Measurements from ENCODE around the gene HHAT. TPM values are rescaled to one million over a fixed set of nuclear protein-coding genes. Genes with fewer than 3 reads are reported as not detected.
"Not testable (repeated sequence)": the region's sequence is repeated elsewhere in the genome, so short reads cannot be mapped to it uniquely, and the experiment has no call there.

HHAT gene
- polyA plus RNA-seq, 2 donors: 1.6 to 1.8 TPM

- H3K4me3 ChIP-seq (ENCODE audit: low read depth in 1 of 2, low read length in 2 of 2): no peak overlapping the region
- no peaks in the 10 kb centered on the region for H3K9me3 ChIP-seq (ENCODE audit: control insufficient read depth in 2 of 2, insufficient read depth in 1 of 2, low read depth in 1 of 2, low read length in 1 of 2)
- H3K36me3 ChIP-seq (ENCODE audit: control insufficient read depth in 2 of 2, insufficient read depth in 2 of 2, low read length in 1 of 2): no peaks in the 10 kb centered on the region
- no peaks in the 10 kb centered on the region for H3K4me1 ChIP-seq (ENCODE audit: control insufficient read depth in 2 of 2, insufficient read depth in 2 of 2, low read length in 1 of 2)
- H3K27ac ChIP-seq (ENCODE audit: low read depth in 2 of 2, low read length in 1 of 2): no peak overlapping the region
- no peaks in the 10 kb centered on the region for H3K27me3 ChIP-seq (ENCODE audit: control insufficient read depth in 1 of 2, insufficient read depth in 2 of 2, low read length in 2 of 2)
- WGBS, 2 donors: 96 to 97% methylated on average over 5 of the region's 5 CpGs
Observed at GRCh38 chr1:210397681-210398080, 69.0 kb downstream of the HHAT start.

GRCh38 chr1:210398466-210398865 is 69.8 kb downstream of the HHAT start:
- H3K4me1 ChIP-seq (ENCODE audit: control insufficient read depth in 2 of 2, insufficient read depth in 2 of 2, low read length in 1 of 2): no peaks in the 10 kb centered on the region
- H3K27ac ChIP-seq (ENCODE audit: low read depth in 2 of 2, low read length in 1 of 2): no peak overlapping the region
- H3K27me3 ChIP-seq (ENCODE audit: control insufficient read depth in 1 of 2, insufficient read depth in 2 of 2, low read length in 2 of 2): no peaks in the 10 kb centered on the region
- H3K9me3 ChIP-seq (ENCODE audit: control insufficient read depth in 2 of 2, insufficient read depth in 1 of 2, low read depth in 1 of 2, low read length in 1 of 2): no peaks in the 10 kb centered on the region
- WGBS, 2 donors: 56 to 68% methylated on average over 1 of the region's 1 CpG
- no peaks in the 10 kb centered on the region for H3K36me3 ChIP-seq (ENCODE audit: control insufficient read depth in 2 of 2, insufficient read depth in 2 of 2, low read length in 1 of 2)
- H3K4me3 ChIP-seq (ENCODE audit: low read depth in 1 of 2, low read length in 2 of 2): no peak overlapping the region

- 59 to 64% methylated on average over 5 of the region's 5 CpGs for WGBS, 2 donors
- H3K27me3 ChIP-seq (ENCODE audit: control insufficient read depth in 1 of 2, insufficient read depth in 2 of 2, low read length in 2 of 2): no peaks in the 10 kb centered on the region
- H3K9me3 ChIP-seq (ENCODE audit: control insufficient read depth in 2 of 2, insufficient read depth in 1 of 2, low read depth in 1 of 2, low read length in 1 of 2): no peaks in the 10 kb centered on the region
- H3K27ac ChIP-seq (ENCODE audit: low read depth in 2 of 2, low read length in 1 of 2): no peak overlapping the region
- no peaks in the 10 kb centered on the region for H3K4me1 ChIP-seq (ENCODE audit: control insufficient read depth in 2 of 2, insufficient read depth in 2 of 2, low read length in 1 of 2)
- H3K4me3 ChIP-seq (ENCODE audit: low read depth in 1 of 2, low read length in 2 of 2): no peak overlapping the region
- no peaks in the 10 kb centered on the region for H3K36me3 ChIP-seq (ENCODE audit: control insufficient read depth in 2 of 2, insufficient read depth in 2 of 2, low read length in 1 of 2)
Observed at GRCh38 chr1:210400043-210400840, 71.5 kb downstream of the HHAT start.

- Histone ChIP-seq H3K36me3 (ENCODE audit: control insufficient read depth in 2 of 2, insufficient read depth in 2 of 2, low read length in 1 of 2) (no peaks in the 10 kb centered on the region), H3K27ac (ENCODE audit: low read depth in 2 of 2, low read length in 1 of 2) (no peak overlapping the region), H3K9me3 (ENCODE audit: control insufficient read depth in 2 of 2, insufficient read depth in 1 of 2, low read depth in 1 of 2, low read length in 1 of 2) (no peaks in the 10 kb centered on the region), H3K4me1 (ENCODE audit: control insufficient read depth in 2 of 2, insufficient read depth in 2 of 2, low read length in 1 of 2) (no peaks in the 10 kb centered on the region), H3K27me3 (ENCODE audit: control insufficient read depth in 1 of 2, insufficient read depth in 2 of 2, low read length in 2 of 2) (no peaks in the 10 kb centered on the region), H3K4me3 (ENCODE audit: low read depth in 1 of 2, low read length in 2 of 2) (no peak overlapping the region)
- WGBS, 2 donors: 94 to 96% methylated on average over 1 of the region's 1 CpG
Observed at GRCh38 chr1:210402560-210402959, 73.9 kb downstream of the HHAT start.

- H3K4me3 ChIP-seq (ENCODE audit: low read depth in 1 of 2, low read length in 2 of 2): no peak overlapping the region
- H3K9me3 ChIP-seq (ENCODE audit: control insufficient read depth in 2 of 2, insufficient read depth in 1 of 2, low read depth in 1 of 2, low read length in 1 of 2): no peaks in the 10 kb centered on the region
- no peaks in the 10 kb centered on the region for H3K4me1 ChIP-seq (ENCODE audit: control insufficient read depth in 2 of 2, insufficient read depth in 2 of 2, low read length in 1 of 2)
- no peaks in the 10 kb centered on the region for H3K27me3 ChIP-seq (ENCODE audit: control insufficient read depth in 1 of 2, insufficient read depth in 2 of 2, low read length in 2 of 2)
- H3K36me3 ChIP-seq (ENCODE audit: control insufficient read depth in 2 of 2, insufficient read depth in 2 of 2, low read length in 1 of 2): no peaks in the 10 kb centered on the region
- WGBS, 2 donors: 46 to 71% methylated on average over 4 of the region's 4 CpGs
- no peak overlapping the region for H3K27ac ChIP-seq (ENCODE audit: low read depth in 2 of 2, low read length in 1 of 2)
Observed at GRCh38 chr1:210405316-210405715, 76.6 kb downstream of the HHAT start.

- not testable (repeated sequence) for H3K4me3 ChIP-seq (ENCODE audit: low read depth in 1 of 2, low read length in 2 of 2); H3K27me3 ChIP-seq (ENCODE audit: control insufficient read depth in 1 of 2, insufficient read depth in 2 of 2, low read length in 2 of 2); H3K4me1 ChIP-seq (ENCODE audit: control insufficient read depth in 2 of 2, insufficient read depth in 2 of 2, low read length in 1 of 2); H3K36me3 ChIP-seq (ENCODE audit: control insufficient read depth in 2 of 2, insufficient read depth in 2 of 2, low read length in 1 of 2); H3K9me3 ChIP-seq (ENCODE audit: control insufficient read depth in 2 of 2, insufficient read depth in 1 of 2, low read depth in 1 of 2, low read length in 1 of 2); H3K27ac ChIP-seq (ENCODE audit: low read depth in 2 of 2, low read length in 1 of 2)
- WGBS, 2 donors: 43 to 64% methylated on average over 2 of the region's 2 CpGs
Observed at GRCh38 chr1:210406341-210406740, 77.6 kb downstream of the HHAT start.

- Histone ChIP-seq H3K27me3 (ENCODE audit: control insufficient read depth in 1 of 2, insufficient read depth in 2 of 2, low read length in 2 of 2) (no peaks in the 10 kb centered on the region), H3K27ac (ENCODE audit: low read depth in 2 of 2, low read length in 1 of 2) (no peak overlapping the region), H3K36me3 (ENCODE audit: control insufficient read depth in 2 of 2, insufficient read depth in 2 of 2, low read length in 1 of 2) (no peaks in the 10 kb centered on the region), H3K9me3 (ENCODE audit: control insufficient read depth in 2 of 2, insufficient read depth in 1 of 2, low read depth in 1 of 2, low read length in 1 of 2) (no peaks in the 10 kb centered on the region), H3K4me3 (ENCODE audit: low read depth in 1 of 2, low read length in 2 of 2) (no peak overlapping the region), H3K4me1 (ENCODE audit: control insufficient read depth in 2 of 2, insufficient read depth in 2 of 2, low read length in 1 of 2) (no peaks in the 10 kb centered on the region)
- WGBS, 2 donors: 30% methylated on average over 9 of the region's 9 CpGs
Observed at GRCh38 chr1:210407207-210407886, 78.6 kb downstream of the HHAT start.

GRCh38 chr1:210407887-210408252 is 79.2 kb downstream of the HHAT start:
- H3K9me3 ChIP-seq (ENCODE audit: control insufficient read depth in 2 of 2, insufficient read depth in 1 of 2, low read depth in 1 of 2, low read length in 1 of 2): no peaks in the 10 kb centered on the region
- 86 to 98% methylated on average over 1 of the region's 1 CpG for WGBS, 2 donors
- no peaks in the 10 kb centered on the region for H3K36me3 ChIP-seq (ENCODE audit: control insufficient read depth in 2 of 2, insufficient read depth in 2 of 2, low read length in 1 of 2)
- no peak overlapping the region for H3K27ac ChIP-seq (ENCODE audit: low read depth in 2 of 2, low read length in 1 of 2)
- no peak overlapping the region for H3K4me3 ChIP-seq (ENCODE audit: low read depth in 1 of 2, low read length in 2 of 2)
- H3K27me3 ChIP-seq (ENCODE audit: control insufficient read depth in 1 of 2, insufficient read depth in 2 of 2, low read length in 2 of 2): no peaks in the 10 kb centered on the region
- H3K4me1 ChIP-seq (ENCODE audit: control insufficient read depth in 2 of 2, insufficient read depth in 2 of 2, low read length in 1 of 2): no peaks in the 10 kb centered on the region

- WGBS, 2 donors: 92 to 96% methylated on average over 1 of the region's 1 CpG
- Histone ChIP-seq H3K9me3 (ENCODE audit: control insufficient read depth in 2 of 2, insufficient read depth in 1 of 2, low read depth in 1 of 2, low read length in 1 of 2) (no peaks in the 10 kb centered on the region), H3K4me3 (ENCODE audit: low read depth in 1 of 2, low read length in 2 of 2) (no peak overlapping the region), H3K27me3 (ENCODE audit: control insufficient read depth in 1 of 2, insufficient read depth in 2 of 2, low read length in 2 of 2) (no peaks in the 10 kb centered on the region), H3K36me3 (ENCODE audit: control insufficient read depth in 2 of 2, insufficient read depth in 2 of 2, low read length in 1 of 2) (no peaks in the 10 kb centered on the region), H3K27ac (ENCODE audit: low read depth in 2 of 2, low read length in 1 of 2) (no peak overlapping the region), H3K4me1 (ENCODE audit: control insufficient read depth in 2 of 2, insufficient read depth in 2 of 2, low read length in 1 of 2) (no peaks in the 10 kb centered on the region)
Observed at GRCh38 chr1:210412240-210412639, 83.5 kb downstream of the HHAT start.

- H3K36me3 ChIP-seq (ENCODE audit: control insufficient read depth in 2 of 2, insufficient read depth in 2 of 2, low read length in 1 of 2): no peaks in the 10 kb centered on the region
- WGBS, 2 donors: 88 to 90% methylated on average over 4 of the region's 4 CpGs
- H3K27me3 ChIP-seq (ENCODE audit: control insufficient read depth in 1 of 2, insufficient read depth in 2 of 2, low read length in 2 of 2): no peaks in the 10 kb centered on the region
- no peak overlapping the region for H3K27ac ChIP-seq (ENCODE audit: low read depth in 2 of 2, low read length in 1 of 2)
- no peak overlapping the region for H3K4me3 ChIP-seq (ENCODE audit: low read depth in 1 of 2, low read length in 2 of 2)
- peaks cover 0 to 2% of the 10 kb centered on the region in 2 donors for H3K4me1 ChIP-seq (ENCODE audit: control insufficient read depth in 2 of 2, insufficient read depth in 2 of 2, low read length in 1 of 2)
- no peaks in the 10 kb centered on the region for H3K9me3 ChIP-seq (ENCODE audit: control insufficient read depth in 2 of 2, insufficient read depth in 1 of 2, low read depth in 1 of 2, low read length in 1 of 2)
Observed at GRCh38 chr1:210413951-210414350, 85.2 kb downstream of the HHAT start.
